Activated B cell treated with CpG ODN at 0.5 μM for 24 hours (primary cell): Measurements from ENCODE around the gene LGR6. TPM values are rescaled to one million over a fixed set of nuclear protein-coding genes. Genes with fewer than 3 reads are reported as not detected.

Experiments
- ATAC-seq: fragments of 200-7000 bp; cut with Tn5 transposase; one replicate; pipeline ENCODE4 v1.10.0; 2021; ENCODE audit warnings: low read depth, mild to moderate bottlenecking, moderate library complexity
- CTCF ChIA-PET: fragments of 350-600 bp; sonication (Branson Sonifier 250); formaldehyde crosslinking; loops from one replicate; lab custom pipeline; 2021; ENCODE audit warnings: antibody characterized with exemption; lab: Charles Lee
- POLR2A ChIA-PET: fragments of 350-600 bp; sonication (Branson Sonifier 250); formaldehyde crosslinking; loops from one replicate; lab custom pipeline; 2021; ENCODE audit warnings: antibody characterized with exemption; lab: Charles Lee
- DNase-seq: peaks from one replicate; pipeline ENCODE4 v3.0.0; 2022
- H3K27ac Mint-ChIP-seq: one replicate; pipeline ENCODE4 v1.8.0; 2020; ENCODE audit warnings: mixed read lengths
- H3K27me3 Mint-ChIP-seq: one replicate; pipeline ENCODE4 v1.8.0; 2021; ENCODE audit warnings: mixed read lengths
- H3K36me3 Mint-ChIP-seq: one replicate; pipeline ENCODE4 v1.8.0; 2021; ENCODE audit warnings: low read depth, mixed read lengths
- H3K4me1 Mint-ChIP-seq: one replicate; pipeline ENCODE4 v1.8.0; 2021; ENCODE audit warnings: mixed read lengths
- H3K4me3 Mint-ChIP-seq: one replicate; pipeline ENCODE4 v1.8.0; 2020; ENCODE audit warnings: mild to moderate bottlenecking, mixed read lengths
- H3K9me3 Mint-ChIP-seq: one replicate; pipeline ENCODE4 v1.8.0; 2020; ENCODE audit warnings: mixed read lengths
- CTCF ChIP-seq: fragments of 200-600 bp; IDR thresholded peaks from one replicate; pipeline ENCODE4 v1.8.0; 2022; ENCODE audit warnings: antibody characterized with exemption, mild to moderate bottlenecking
- intact Hi-C: fragments of 100-400 bp; cut with micrococcal nuclease; formaldehyde crosslinking; loops from one replicate; pipeline ENCODE4 v1.15.1; 2024
- total RNA-seq: library from RNA; stranded (reverse); gene quantifications from 2 replicates; pipeline ENCODE4 v1.2.3, GENCODE V29; 2022

Gene LGR6
- total RNA-seq, 1 donor from 2014 or later = not detected

GRCh38 chr1:202217516-202217915, 23.9 kb downstream of the LGR6 start:
- intact Hi-C loops = no loop called here
- peaks cover 52% of the 10 kb centered on the region for H3K27me3 Mint-ChIP-seq
- CTCF ChIA-PET = no interaction called here
- H3K36me3 Mint-ChIP-seq = no peaks in the 10 kb centered on the region
- no peaks in the 10 kb centered on the region for H3K9me3 Mint-ChIP-seq
- ATAC-seq (no peak), DNase-seq (no peak)
- no peak for TF ChIP-seq CTCF
- no peak overlapping the region for H3K4me3 Mint-ChIP-seq
- POLR2A ChIA-PET = no interaction called here
- H3K27ac Mint-ChIP-seq = no peak overlapping the region
- H3K4me1 Mint-ChIP-seq = peaks cover 6% of the 10 kb centered on the region

GRCh38 chr1:202217951-202218350, 24.4 kb downstream of the LGR6 start:
- DNase-seq (no peak), ATAC-seq (no peak)
- Mint-ChIP-seq H3K4me3 (no peak overlapping the region), H3K4me1 (peaks cover 6% of the 10 kb centered on the region), H3K9me3 (no peaks in the 10 kb centered on the region), H3K27me3 (peaks cover 48% of the 10 kb centered on the region), H3K36me3 (no peaks in the 10 kb centered on the region), H3K27ac (no peak overlapping the region)
- ChIA-PET POLR2A (no interaction called here), CTCF (no interaction called here)
- TF ChIP-seq CTCF = no peak
- intact Hi-C loops = no loop called here

GRCh38 chr1:202220733-202221132, 27.1 kb downstream of the LGR6 start:
- ChIA-PET POLR2A (no interaction called here), CTCF (no interaction called here)
- Mint-ChIP-seq H3K27ac (no peak overlapping the region), H3K4me1 (no peaks in the 10 kb centered on the region), H3K36me3 (no peaks in the 10 kb centered on the region), H3K9me3 (no peaks in the 10 kb centered on the region), H3K4me3 (no peak overlapping the region), H3K27me3 (peaks cover 32% of the 10 kb centered on the region)
- ATAC-seq (no peak), DNase-seq (no peak)
- intact Hi-C loops = no loop called here
- TF ChIP-seq CTCF = no peak

GRCh38 chr1:202221911-202222909, 28.6 kb downstream of the LGR6 start:
- ATAC-seq (no peak), DNase-seq (no peak)
- intact Hi-C loops = no loop called here
- no peaks in the 10 kb centered on the region for H3K36me3 Mint-ChIP-seq
- TF ChIP-seq CTCF = no peak
- no peak overlapping the region for H3K27ac Mint-ChIP-seq
- no peak overlapping the region for H3K4me3 Mint-ChIP-seq
- ChIA-PET POLR2A (no interaction called here), CTCF (no interaction called here)
- no peaks in the 10 kb centered on the region for H3K9me3 Mint-ChIP-seq
- H3K27me3 Mint-ChIP-seq = peaks cover 27% of the 10 kb centered on the region
- H3K4me1 Mint-ChIP-seq = no peaks in the 10 kb centered on the region

- Mint-ChIP-seq H3K9me3 (no peaks in the 10 kb centered on the region), H3K4me1 (peaks cover 10% of the 10 kb centered on the region), H3K4me3 (no peak overlapping the region), H3K27me3 (peaks cover 19% of the 10 kb centered on the region), H3K27ac (no peak overlapping the region), H3K36me3 (no peaks in the 10 kb centered on the region)
- CTCF ChIA-PET = no interaction called here
- POLR2A ChIA-PET = no interaction called here
- intact Hi-C loops = no loop called here
- TF ChIP-seq CTCF = no peak
- ATAC-seq (no peak), DNase-seq (no peak)
Observed at GRCh38 chr1:202223121-202223860, 29.7 kb downstream of the LGR6 start.
